ENCODE data around the gene MAP3K4.
A peak's percentile ranks its signal among the peaks of the same experiment; 100 is the strongest.
"Not testable (repeated sequence)": the region's sequence is repeated elsewhere in the genome, so short reads cannot be mapped to it uniquely, and the experiment has no call there.

The MAP3K4 gene

GRCh38 chr6:160971171-160971570, 20.4 kb upstream of the MAP3K4 start:
- no peak for DNase-seq

GRCh38 chr6:160972111-160972510, 19.5 kb upstream of the MAP3K4 start:
- no peak for DNase-seq

GRCh38 chr6:160972594-160972993, 19.0 kb upstream of the MAP3K4 start:
- not testable (repeated sequence) for DNase-seq

GRCh38 chr6:160973311-160974250, 18.0 kb upstream of the MAP3K4 start:
- no peak for DNase-seq

- DNase-seq: no peak
Measured at GRCh38 chr6:160974304-160974771, 17.2 kb upstream of the MAP3K4 start.

- no peak for DNase-seq
Measured at GRCh38 chr6:160975162-160975561, 16.4 kb upstream of the MAP3K4 start.

- not testable (repeated sequence) for DNase-seq
Measured at GRCh38 chr6:160975961-160976360, 15.6 kb upstream of the MAP3K4 start.

- no peak for DNase-seq
Measured at GRCh38 chr6:160978141-160978901, 13.2 kb upstream of the MAP3K4 start.

GRCh38 chr6:160979061-160979708, 12.4 kb upstream of the MAP3K4 start:
- no peak for DNase-seq

GRCh38 chr6:160983377-160983948, 8.1 kb upstream of the MAP3K4 start:
- not testable (repeated sequence) for DNase-seq

GRCh38 chr6:160986851-160987250, 4.7 kb upstream of the MAP3K4 start:
- DNase-seq: no peak

GRCh38 chr6:160987265-160987664, 4.3 kb upstream of the MAP3K4 start:
- DNase-seq: no peak

GRCh38 chr6:160990847-160991405, 643 bp upstream of the MAP3K4 start:
- no peak for DNase-seq

- DNase-seq: peak; percentile 15 to 83
Measured at GRCh38 chr6:160992061-160992979, 751 bp downstream of the MAP3K4 start.

- no peak for DNase-seq
Measured at GRCh38 chr6:160992980-160993314, 1.4 kb downstream of the MAP3K4 start.

GRCh38 chr6:160995271-160995670, 3.7 kb downstream of the MAP3K4 start:
- no peak for DNase-seq

- no peak for DNase-seq
Measured at GRCh38 chr6:160996131-160996601, 4.6 kb downstream of the MAP3K4 start.

GRCh38 chr6:160998217-160998616, 6.6 kb downstream of the MAP3K4 start:
- no peak for DNase-seq

GRCh38 chr6:160998766-160999165, 7.2 kb downstream of the MAP3K4 start:
- DNase-seq: no peak

GRCh38 chr6:160999516-160999915, 7.9 kb downstream of the MAP3K4 start:
- no peak for DNase-seq

- no peak for DNase-seq
Measured at GRCh38 chr6:161000632-161001031, 9.1 kb downstream of the MAP3K4 start.
